Upper lobe of left lung (tissue), 6 donors: ENCODE data around the gene DLX6. TPM values are rescaled to one million over a fixed set of nuclear protein-coding genes. Genes with fewer than 3 reads are reported as not detected.

Source experiments
- ATAC-seq, 2 donors: fragments of 200-7000 bp; cut with Tn5 transposase; one replicate each; pipeline ENCODE4 v1.9.1; 2022; ENCODE audit warnings: mild to moderate bottlenecking in 2 of 2, moderate library complexity in 2 of 2; ENCODE audit not compliant: low FRiP score in 2 of 2
- DNase-seq, 2 donors: peaks; one replicate each; pipeline ENCODE4 v3.0.0-alpha.2; 2019 to 2020
- H3K27ac ChIP-seq, 4 donors: fragments of 200-600 bp; sonication (generic); one replicate each; pipeline ENCODE4 v1.5.1; 2016 to 2019
- H3K27me3 ChIP-seq, 4 donors: fragments of 200-600 bp; sonication (generic); one replicate each; pipeline ENCODE4 v1.5.1; 2017 to 2019
- H3K36me3 ChIP-seq, 4 donors: fragments of 200-600 bp; sonication (generic); one replicate each; pipeline ENCODE4 v1.5.1; 2016 to 2019
- H3K4me1 ChIP-seq, 4 donors: fragments of 200-600 bp; sonication (generic); one replicate each; pipeline ENCODE4 v1.5.1; 2018 to 2019
- H3K4me3 ChIP-seq, 4 donors: fragments of 200-600 bp; sonication (generic); one replicate each; pipeline ENCODE4 v1.5.1; 2017 to 2019; ENCODE audit warnings: mild to moderate bottlenecking in 2 of 4, moderate library complexity in 1 of 4
- H3K9me3 ChIP-seq, 4 donors: fragments of 200-600 bp; sonication (generic); one replicate each; pipeline ENCODE4 v1.5.1; 2018 to 2019
- EP300 ChIP-seq, 4 donors: sonication (generic); formaldehyde crosslinking; IDR thresholded peaks; one replicate each; pipeline ENCODE4 v1.5.1; 2017; ENCODE audit warnings: antibody characterized with exemption in 4 of 4, control low read depth in 2 of 4
- POLR2A ChIP-seq, 4 donors: fragments of 450-650 bp; IDR thresholded peaks; one replicate each; pipeline ENCODE4 v1.5.1; 2016 to 2017; ENCODE audit warnings: antibody characterized with exemption in 4 of 4, mild to moderate bottlenecking in 2 of 4
- POLR2AphosphoS5 ChIP-seq, 2 donors: sonication (generic); formaldehyde crosslinking; IDR thresholded peaks; one replicate each; pipeline ENCODE4 v1.5.1; 2017; ENCODE audit warnings: antibody characterized with exemption in 2 of 2
- WGBS, 2 donors: methylation state at CpG; one replicate each; pipeline ENCODE4 v1.1.5; 2017 to 2018; 5-methylcytosine and 5-hydroxymethylcytosine counted together
- total RNA-seq, 6 donors: library from RNA; depleted of rRNA in 4 of 6; stranded (reverse); fragments of >200 nt in 4 of 6; gene quantifications; one replicate each; pipeline versions ENCODE4 v1.1.0 to v1.2.1, GENCODE V29; 2016 to 2021
- TF ChIP-seq, protein P1 (sequence below), 6 experiments: fragments of 450-650 bp in 4 of 6; fragments of 200-600 bp in 2 of 6; sonication (generic) in 2 of 6; IDR thresholded peaks; one replicate each; pipeline ENCODE4 v1.5.1; 2016 to 2019; ENCODE audit warnings: antibody characterized with exemption in 6 of 6
- donor health status: DM: no; HTN: no; CAD: no; lungs with moderate emphysema.
- donor health status: DM: no; HTN: yes; CAD: no; lungs with severe emphysema.

The DLX6 gene
- total RNA-seq, 6 donors from 2014 or later: not detected

GRCh38 chr7:96982586-96982985, 22.8 kb upstream of the DLX6 start:
- Histone ChIP-seq H3K27me3 (no peaks in the 10 kb centered on the region), H3K27ac (no peak overlapping the region), H3K36me3 (no peaks in the 10 kb centered on the region), H3K9me3 (no peaks in the 10 kb centered on the region), H3K4me1 (no peaks in the 10 kb centered on the region), H3K4me3 (no peak overlapping the region)
- ATAC-seq: no peak
- 95 to 100% methylated on average over 1 of the region's 1 CpG for WGBS, 2 donors
- no peak for DNase-seq
- TF ChIP-seq EP300 (IDR thresholded peaks at IDR 0.05): no peak
- TF ChIP-seq, protein P1, sequence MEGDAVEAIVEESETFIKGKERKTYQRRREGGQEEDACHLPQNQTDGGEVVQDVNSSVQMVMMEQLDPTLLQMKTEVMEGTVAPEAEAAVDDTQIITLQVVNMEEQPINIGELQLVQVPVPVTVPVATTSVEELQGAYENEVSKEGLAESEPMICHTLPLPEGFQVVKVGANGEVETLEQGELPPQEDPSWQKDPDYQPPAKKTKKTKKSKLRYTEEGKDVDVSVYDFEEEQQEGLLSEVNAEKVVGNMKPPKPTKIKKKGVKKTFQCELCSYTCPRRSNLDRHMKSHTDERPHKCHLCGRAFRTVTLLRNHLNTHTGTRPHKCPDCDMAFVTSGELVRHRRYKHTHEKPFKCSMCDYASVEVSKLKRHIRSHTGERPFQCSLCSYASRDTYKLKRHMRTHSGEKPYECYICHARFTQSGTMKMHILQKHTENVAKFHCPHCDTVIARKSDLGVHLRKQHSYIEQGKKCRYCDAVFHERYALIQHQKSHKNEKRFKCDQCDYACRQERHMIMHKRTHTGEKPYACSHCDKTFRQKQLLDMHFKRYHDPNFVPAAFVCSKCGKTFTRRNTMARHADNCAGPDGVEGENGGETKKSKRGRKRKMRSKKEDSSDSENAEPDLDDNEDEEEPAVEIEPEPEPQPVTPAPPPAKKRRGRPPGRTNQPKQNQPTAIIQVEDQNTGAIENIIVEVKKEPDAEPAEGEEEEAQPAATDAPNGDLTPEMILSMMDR (IDR thresholded peaks at IDR 0.05): no peak

DNA sequence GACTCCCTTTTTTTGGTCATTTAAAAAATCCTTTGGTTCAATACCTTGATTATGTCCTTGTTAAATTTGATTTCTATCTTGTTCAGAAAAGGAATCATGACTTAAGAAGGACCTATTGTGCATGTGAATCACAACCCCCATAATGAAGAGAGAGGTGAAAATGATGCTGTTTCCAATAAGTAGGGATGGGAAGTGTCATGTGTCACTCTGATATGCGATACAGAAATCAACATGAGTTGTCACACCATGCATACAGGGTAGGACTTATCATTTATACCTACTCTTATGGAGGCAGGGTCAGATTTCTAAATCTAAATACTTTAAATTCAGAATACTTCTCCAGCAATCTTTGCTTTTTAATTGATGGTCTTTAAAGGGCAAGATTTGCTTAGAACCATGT, 19.4 kb upstream of the DLX6 start:
- peaks cover 0 to 20% (median 3%) of the 10 kb centered on the region in 4 donors for H3K27me3 ChIP-seq
- no peaks in the 10 kb centered on the region for H3K36me3 ChIP-seq
- TF ChIP-seq, protein P1 (IDR thresholded peaks at IDR 0.05): no peak
- TF ChIP-seq EP300 (IDR thresholded peaks at IDR 0.05) (no peak), POLR2AphosphoS5 (IDR thresholded peaks at IDR 0.05) (no peak), POLR2A (IDR thresholded peaks at IDR 0.05) (no peak)
- H3K4me1 ChIP-seq: peaks cover 0 to 5% (median 0%) of the 10 kb centered on the region in 4 donors
- no peak overlapping the region for H3K4me3 ChIP-seq
- 46 to 50% methylated on average over 1 of the region's 1 CpG for WGBS, 2 donors
- ATAC-seq (no peak), DNase-seq (no peak)
- no peaks in the 10 kb centered on the region for H3K9me3 ChIP-seq
- H3K27ac ChIP-seq: no peak overlapping the region

GRCh38 chr7:96986901-96987300, 18.5 kb upstream of the DLX6 start:
- H3K27me3 ChIP-seq: peaks cover 0 to 21% (median 7%) of the 10 kb centered on the region in 4 donors
- H3K9me3 ChIP-seq: no peaks in the 10 kb centered on the region
- H3K36me3 ChIP-seq: no peaks in the 10 kb centered on the region
- DNase-seq (no peak), ATAC-seq (no peak)
- WGBS, 2 donors: 73 to 79% methylated on average over 1 of the region's 1 CpG
- TF ChIP-seq POLR2AphosphoS5 (IDR thresholded peaks at IDR 0.05): no peak
- TF ChIP-seq EP300 (IDR thresholded peaks at IDR 0.05): no peak
- no peak for TF ChIP-seq POLR2A (IDR thresholded peaks at IDR 0.05)
- TF ChIP-seq, protein P1 (IDR thresholded peaks at IDR 0.05): no peak
- H3K4me1 ChIP-seq: peaks cover 0 to 5% (median 0%) of the 10 kb centered on the region in 4 donors
- H3K4me3 ChIP-seq: no peak overlapping the region
- no peak overlapping the region for H3K27ac ChIP-seq

- peaks cover 0 to 5% (median 4%) of the 10 kb centered on the region in 4 donors for H3K4me1 ChIP-seq
- ATAC-seq (no peak), DNase-seq (no peak)
- H3K36me3 ChIP-seq: no peaks in the 10 kb centered on the region
- no peaks in the 10 kb centered on the region for H3K9me3 ChIP-seq
- TF ChIP-seq, protein P1 (IDR thresholded peaks at IDR 0.05): no peak
- no peak for TF ChIP-seq POLR2A (IDR thresholded peaks at IDR 0.05)
- TF ChIP-seq POLR2AphosphoS5 (IDR thresholded peaks at IDR 0.05): no peak
- no peak for TF ChIP-seq EP300 (IDR thresholded peaks at IDR 0.05)
- no peak overlapping the region for H3K27ac ChIP-seq
- peaks cover 0 to 29% (median 13%) of the 10 kb centered on the region in 4 donors for H3K27me3 ChIP-seq
- no peak overlapping the region for H3K4me3 ChIP-seq
Measured at GRCh38 chr7:96987719-96988118, 17.6 kb upstream of the DLX6 start.

DNA sequence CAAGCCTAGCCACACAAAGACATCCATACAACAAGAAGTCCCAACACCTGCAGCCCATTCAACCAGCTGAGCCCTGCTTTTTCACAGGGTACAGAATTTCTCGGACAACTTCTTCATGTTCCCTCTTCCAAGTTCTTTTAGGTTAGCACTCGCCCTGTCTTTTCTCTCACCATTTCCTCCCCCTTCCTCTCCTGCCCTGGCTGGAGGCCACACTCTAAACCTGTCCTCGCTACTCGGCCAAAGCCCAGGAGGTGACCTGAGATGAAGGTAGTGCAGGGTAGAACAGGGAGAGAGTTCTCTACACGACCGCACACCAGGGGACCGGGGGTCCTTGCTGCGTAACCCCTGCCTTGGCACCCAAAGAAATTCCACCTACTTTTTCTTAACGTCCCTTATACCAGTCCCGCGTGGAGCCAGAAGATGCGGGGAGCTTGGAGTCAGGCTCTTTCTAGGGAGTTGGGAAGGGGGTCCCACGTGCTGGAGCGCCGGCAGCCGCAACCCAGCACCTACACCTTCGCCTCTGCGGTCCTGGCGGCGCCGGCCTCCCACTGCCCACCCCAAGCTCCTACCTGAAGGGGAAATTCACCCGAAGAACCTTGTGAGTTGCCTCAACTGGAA, 16.0 kb upstream of the DLX6 start:
- DNase-seq: peak in 1 of 2 donors; percentile 60
- peaks cover 0 to 10% (median 6%) of the 10 kb centered on the region in 4 donors for H3K4me1 ChIP-seq
- no peak for ATAC-seq
- no peak overlapping the region for H3K27ac ChIP-seq
- H3K27me3 ChIP-seq: peaks cover 0 to 41% (median 20%) of the 10 kb centered on the region in 4 donors
- no peaks in the 10 kb centered on the region for H3K9me3 ChIP-seq
- H3K36me3 ChIP-seq: no peaks in the 10 kb centered on the region
- WGBS, 2 donors: 6 to 8% methylated on average over 18 to 22 of the region's 22 CpGs
- TF ChIP-seq POLR2A (IDR thresholded peaks at IDR 0.05) (no peak), EP300 (IDR thresholded peaks at IDR 0.05) (no peak), POLR2AphosphoS5 (IDR thresholded peaks at IDR 0.05) (no peak)
- TF ChIP-seq, protein P1 (IDR thresholded peaks at IDR 0.05): no peak
- H3K4me3 ChIP-seq: no peak overlapping the region
